ENCODE results near the gene IHH.

DNA sequence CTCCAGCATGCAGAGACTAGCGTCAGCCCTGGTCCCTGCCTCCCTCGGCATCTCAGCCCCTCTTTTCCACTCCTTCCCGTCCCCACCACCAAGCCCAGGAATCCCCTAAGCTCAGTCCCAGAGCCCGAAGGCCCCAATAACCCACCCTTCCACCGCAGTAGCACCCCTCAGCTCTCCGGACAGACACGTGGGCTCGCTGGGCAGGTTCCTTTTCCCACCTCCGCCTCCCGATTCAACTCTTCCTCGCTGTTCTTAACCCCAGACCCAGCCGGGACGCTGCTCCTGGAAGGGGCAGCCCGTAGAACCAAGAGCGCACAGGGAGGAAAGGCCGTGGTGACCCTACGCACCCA, 1.4 kb downstream of the IHH start:
- TF ChIP-seq, protein P1, sequence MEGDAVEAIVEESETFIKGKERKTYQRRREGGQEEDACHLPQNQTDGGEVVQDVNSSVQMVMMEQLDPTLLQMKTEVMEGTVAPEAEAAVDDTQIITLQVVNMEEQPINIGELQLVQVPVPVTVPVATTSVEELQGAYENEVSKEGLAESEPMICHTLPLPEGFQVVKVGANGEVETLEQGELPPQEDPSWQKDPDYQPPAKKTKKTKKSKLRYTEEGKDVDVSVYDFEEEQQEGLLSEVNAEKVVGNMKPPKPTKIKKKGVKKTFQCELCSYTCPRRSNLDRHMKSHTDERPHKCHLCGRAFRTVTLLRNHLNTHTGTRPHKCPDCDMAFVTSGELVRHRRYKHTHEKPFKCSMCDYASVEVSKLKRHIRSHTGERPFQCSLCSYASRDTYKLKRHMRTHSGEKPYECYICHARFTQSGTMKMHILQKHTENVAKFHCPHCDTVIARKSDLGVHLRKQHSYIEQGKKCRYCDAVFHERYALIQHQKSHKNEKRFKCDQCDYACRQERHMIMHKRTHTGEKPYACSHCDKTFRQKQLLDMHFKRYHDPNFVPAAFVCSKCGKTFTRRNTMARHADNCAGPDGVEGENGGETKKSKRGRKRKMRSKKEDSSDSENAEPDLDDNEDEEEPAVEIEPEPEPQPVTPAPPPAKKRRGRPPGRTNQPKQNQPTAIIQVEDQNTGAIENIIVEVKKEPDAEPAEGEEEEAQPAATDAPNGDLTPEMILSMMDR (IDR thresholded peaks at IDR 0.05; ENCODE audit: poor library complexity): no peak
- TF ChIP-seq EZH2 (IDR thresholded peaks at IDR 0.05; ENCODE audit: borderline replicate concordance) (no peak), EZH2phosphoT487 (IDR thresholded peaks at IDR 0.05; ENCODE audit: low read depth, severe bottlenecking, unreplicated experiment) (no peak)
